Measurements from ENCODE around the gene HDAC11.

DNA sequence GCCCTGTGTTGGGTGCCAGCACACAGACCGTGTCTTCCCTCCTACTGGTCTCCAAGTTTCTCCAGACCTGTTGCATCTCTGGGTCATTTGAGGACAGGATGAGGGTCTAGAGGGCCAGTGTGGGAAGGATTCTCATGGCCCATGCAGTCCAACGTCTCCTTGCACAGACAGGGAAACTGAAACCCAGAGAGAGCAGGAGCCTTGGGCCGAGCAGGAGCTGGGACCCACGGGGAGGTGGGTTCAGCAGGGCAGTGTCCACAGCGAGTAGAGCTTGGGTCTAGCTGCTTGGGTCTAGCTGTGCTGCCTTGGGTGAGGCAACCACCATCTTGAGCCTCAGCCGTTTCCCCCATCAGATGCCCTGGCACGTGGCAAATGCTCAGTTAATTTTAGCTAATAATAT, 32.3 kb downstream of the HDAC11 start:
- TF ChIP-seq RAD21 (IDR thresholded peaks at IDR 0.05): no peak
- no peak for TF ChIP-seq SP1 (IDR thresholded peaks at IDR 0.05)
- TF ChIP-seq, protein P1, sequence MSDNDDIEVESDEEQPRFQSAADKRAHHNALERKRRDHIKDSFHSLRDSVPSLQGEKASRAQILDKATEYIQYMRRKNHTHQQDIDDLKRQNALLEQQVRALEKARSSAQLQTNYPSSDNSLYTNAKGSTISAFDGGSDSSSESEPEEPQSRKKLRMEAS (IDR thresholded peaks at IDR 0.05): no peak
- TF ChIP-seq TAF1 (conservative IDR thresholded peaks at IDR 0.05): no peak
- TF ChIP-seq, protein P2, sequence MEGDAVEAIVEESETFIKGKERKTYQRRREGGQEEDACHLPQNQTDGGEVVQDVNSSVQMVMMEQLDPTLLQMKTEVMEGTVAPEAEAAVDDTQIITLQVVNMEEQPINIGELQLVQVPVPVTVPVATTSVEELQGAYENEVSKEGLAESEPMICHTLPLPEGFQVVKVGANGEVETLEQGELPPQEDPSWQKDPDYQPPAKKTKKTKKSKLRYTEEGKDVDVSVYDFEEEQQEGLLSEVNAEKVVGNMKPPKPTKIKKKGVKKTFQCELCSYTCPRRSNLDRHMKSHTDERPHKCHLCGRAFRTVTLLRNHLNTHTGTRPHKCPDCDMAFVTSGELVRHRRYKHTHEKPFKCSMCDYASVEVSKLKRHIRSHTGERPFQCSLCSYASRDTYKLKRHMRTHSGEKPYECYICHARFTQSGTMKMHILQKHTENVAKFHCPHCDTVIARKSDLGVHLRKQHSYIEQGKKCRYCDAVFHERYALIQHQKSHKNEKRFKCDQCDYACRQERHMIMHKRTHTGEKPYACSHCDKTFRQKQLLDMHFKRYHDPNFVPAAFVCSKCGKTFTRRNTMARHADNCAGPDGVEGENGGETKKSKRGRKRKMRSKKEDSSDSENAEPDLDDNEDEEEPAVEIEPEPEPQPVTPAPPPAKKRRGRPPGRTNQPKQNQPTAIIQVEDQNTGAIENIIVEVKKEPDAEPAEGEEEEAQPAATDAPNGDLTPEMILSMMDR (IDR thresholded peaks at IDR 0.05; ENCODE audit: low read depth, low read length, missing input control): no peak
- no peak for TF ChIP-seq GABPA (IDR thresholded peaks at IDR 0.05 in 1 of 2, conservative IDR thresholded peaks at IDR 0.05 in 1 of 2)
